Testis (tissue), 3 donors: ENCODE results near the gene VIT. TPM values are rescaled to one million over a fixed set of nuclear protein-coding genes. Genes with fewer than 3 reads are reported as not detected.

Source experiments
- DNase-seq: peaks from one replicate; pipeline ENCODE4 v3.0.0-alpha.2; 2019
- H3K27ac ChIP-seq, 2 donors: fragments of 200-600 bp; sonication (generic); one replicate each; pipeline ENCODE4 v1.5.1; 2019
- H3K27me3 ChIP-seq: fragments of 200-600 bp; sonication (generic); one replicate; pipeline ENCODE4 v1.5.1; 2019
- H3K36me3 ChIP-seq: fragments of 200-600 bp; sonication (generic); one replicate; pipeline ENCODE4 v1.5.1; 2017; ENCODE audit warnings: low read depth; ENCODE audit errors: missing control alignments
- H3K4me1 ChIP-seq: fragments of 200-600 bp; sonication (generic); one replicate; pipeline ENCODE4 v1.5.1; 2019
- H3K4me3 ChIP-seq, 2 donors: fragments of 200-600 bp; sonication (generic); one replicate each; pipeline ENCODE4 v1.5.1; 2017 to 2019
- H3K9me3 ChIP-seq: fragments of 200-600 bp; sonication (generic); one replicate; pipeline ENCODE4 v1.5.1; 2017
- CTCF ChIP-seq, 3 experiments: fragments of 450-650 bp in 2 of 3; fragments of 200-600 bp in 1 of 3; sonication (generic) in 1 of 3; IDR thresholded peaks; one replicate each; pipeline ENCODE4 v1.5.1; 2016 to 2019; ENCODE audit warnings: antibody characterized with exemption in 3 of 3, mild to moderate bottlenecking in 2 of 3, moderate library complexity in 1 of 3
- POLR2A ChIP-seq: fragments of 450-650 bp; IDR thresholded peaks from one replicate; pipeline ENCODE4 v1.6.1; 2017; ENCODE audit warnings: antibody characterized with exemption, mild to moderate bottlenecking, moderate library complexity
- WGBS, 2 donors: methylation state at CpG; one replicate each; pipeline ENCODE4 v1.1.5; 2018; 5-methylcytosine and 5-hydroxymethylcytosine counted together
- intact Hi-C: fragments of 100-400 bp; cut with DNase I; formaldehyde crosslinking; loops from one replicate; pipeline ENCODE4 v1.15.1; 2023; ENCODE audit warnings: low total_unique reads
- polyA plus RNA-seq: library from polyadenylated mRNA; stranded (reverse); fragments of 350-450 nt; fragmentation: Illumina TruSeq; extraction: RNeasy Lipid Tissue Mini Kit (QIAGEN cat#74804); gene quantifications from one replicate; pipeline ENCODE4 v1.2.3, GENCODE V29; 2014; ENCODE audit warnings: low read depth, low replicate concordance; ENCODE audit not compliant: insufficient read depth
- total RNA-seq, 2 donors: library from RNA; depleted of rRNA; stranded (reverse); fragments of >200 nt; gene quantifications; one replicate each; pipeline ENCODE4 v1.2.3, GENCODE V29; 2016

Gene VIT
- total and polyA plus RNA-seq, 3 donors from 2014 or later = 5.6 to 9.4 (median 7.2) TPM

GRCh38 chr2:36711741-36712314 lies 15.3 kb downstream of the VIT start:
- TF ChIP-seq POLR2A = no peak
- TF ChIP-seq CTCF (IDR thresholded peaks at IDR 0.05) = no peak
- H3K27me3 ChIP-seq = no peaks in the 10 kb centered on the region
- no peak overlapping the region for H3K4me3 ChIP-seq
- H3K9me3 ChIP-seq = no peaks in the 10 kb centered on the region
- H3K4me1 ChIP-seq = peaks cover 3% of the 10 kb centered on the region
- no peaks in the 10 kb centered on the region for H3K36me3 ChIP-seq
- DNase-seq = no peak
- H3K27ac ChIP-seq = no peak overlapping the region
- 63 to 80% methylated on average over 5 of the region's 5 CpGs for WGBS, 2 donors
- intact Hi-C loops = no loop called here

- no peak for DNase-seq
- WGBS, 2 donors = 86 to 93% methylated on average over 8 of the region's 8 CpGs
- Histone ChIP-seq H3K4me3 (no peak overlapping the region), H3K27ac (no peak overlapping the region), H3K36me3 (no peaks in the 10 kb centered on the region), H3K9me3 (no peaks in the 10 kb centered on the region), H3K27me3 (no peaks in the 10 kb centered on the region), H3K4me1 (no peaks in the 10 kb centered on the region)
- intact Hi-C loops = no loop called here
- TF ChIP-seq POLR2A (no peak), CTCF (IDR thresholded peaks at IDR 0.05) (no peak)
These were observed 16.8 kb downstream of the VIT start for GRCh38 chr2:36713310-36713709.

GRCh38 chr2:36716111-36716510 lies 19.6 kb downstream of the VIT start:
- 84% methylated on average over 3 of the region's 3 CpGs for WGBS, 2 donors
- Histone ChIP-seq H3K27ac (no peak overlapping the region), H3K36me3 (no peaks in the 10 kb centered on the region), H3K4me3 (no peak overlapping the region), H3K9me3 (no peaks in the 10 kb centered on the region), H3K4me1 (no peaks in the 10 kb centered on the region), H3K27me3 (no peaks in the 10 kb centered on the region)
- DNase-seq = no peak
- TF ChIP-seq CTCF (IDR thresholded peaks at IDR 0.05) = no peak
- intact Hi-C loops = no loop called here

- Histone ChIP-seq H3K27ac (no peak overlapping the region), H3K4me1 (no peaks in the 10 kb centered on the region), H3K27me3 (no peaks in the 10 kb centered on the region), H3K4me3 (no peak overlapping the region), H3K36me3 (no peaks in the 10 kb centered on the region), H3K9me3 (no peaks in the 10 kb centered on the region)
- WGBS, 2 donors = 86 to 91% methylated on average over 3 of the region's 3 CpGs
- TF ChIP-seq POLR2A = no peak
- TF ChIP-seq CTCF (IDR thresholded peaks at IDR 0.05) = no peak
- DNase-seq = no peak
- intact Hi-C loops = no loop called here
These were observed 21.2 kb downstream of the VIT start for GRCh38 chr2:36717603-36718266.

GRCh38 chr2:36727550-36727949 lies 31.0 kb downstream of the VIT start:
- Histone ChIP-seq H3K4me1 (peaks cover 1% of the 10 kb centered on the region), H3K27ac (no peak overlapping the region), H3K27me3 (no peaks in the 10 kb centered on the region), H3K36me3 (no peaks in the 10 kb centered on the region), H3K9me3 (no peaks in the 10 kb centered on the region), H3K4me3 (no peak overlapping the region)
- DNase-seq = no peak
- TF ChIP-seq CTCF (IDR thresholded peaks at IDR 0.05) (no peak), POLR2A (no peak)
- WGBS, 2 donors = 84 to 97% methylated on average over 3 of the region's 3 CpGs
- intact Hi-C loops = no loop called here
